DND-41 (cell line): Measurements from ENCODE around the gene MAN2A2.
"Not testable (repeated sequence)": the region's sequence is repeated elsewhere in the genome, so short reads cannot be mapped to it uniquely, and the experiment has no call there.

Experiments used
- ATAC-seq: fragments of 200-7000 bp; cut with Tn5 transposase; 3 replicates; pipeline ENCODE4 v1.9.1; 2021; ENCODE audit warnings: low read depth; ENCODE audit not compliant: insufficient read depth
- DNase-seq: peaks from one replicate; pipeline ENCODE4 v3.0.0-alpha.2; 2020
- H2AFZ ChIP-seq: 2 replicates; pipeline ENCODE4 v1.6.0; 2012; ENCODE audit warnings: low read depth, low read length
- H3K27ac ChIP-seq: 2 replicates; pipeline ENCODE4 v1.5.1; 2012; ENCODE audit warnings: low read length, inconsistent platforms
- H3K27me3 ChIP-seq: fragments of 200-600 bp; sonication (generic); 2 replicates; pipeline ENCODE4 v1.6.0; 2012; ENCODE audit warnings: low read length, mild to moderate bottlenecking, inconsistent platforms; ENCODE audit not compliant: insufficient read depth, poor library complexity
- H3K36me3 ChIP-seq: 2 replicates; pipeline ENCODE4 v1.5.1; 2012; ENCODE audit warnings: low read length, inconsistent platforms; ENCODE audit not compliant: insufficient read depth
- H3K4me1 ChIP-seq: 2 replicates; pipeline ENCODE4 v1.5.1; 2012; ENCODE audit warnings: mild to moderate bottlenecking, low read length; ENCODE audit not compliant: insufficient read depth
- H3K4me2 ChIP-seq: 2 replicates; pipeline ENCODE4 v1.6.0; 2012; ENCODE audit warnings: mild to moderate bottlenecking, moderate library complexity, low read length, inconsistent platforms; ENCODE audit not compliant: insufficient read depth
- H3K4me3 ChIP-seq, 2 experiments: fragments of 200-600 bp in 1 of 2; shearing (Covaris generic) in 1 of 2; 2 replicates each; pipeline ENCODE4 v1.5.1; 2012 to 2016; ENCODE audit warnings: inconsistent platforms in 2 of 2, low read length in 2 of 2, mild to moderate bottlenecking in 2 of 2, low read depth in 1 of 2, moderate library complexity in 1 of 2
- H3K79me2 ChIP-seq: 2 replicates; pipeline ENCODE4 v1.6.0; 2012; ENCODE audit warnings: low read length, inconsistent platforms; ENCODE audit not compliant: insufficient read depth
- H3K9ac ChIP-seq: 2 replicates; pipeline ENCODE4 v1.6.0; 2012; ENCODE audit warnings: low read depth, mild to moderate bottlenecking, inconsistent platforms, low read length, moderate library complexity
- H3K9me3 ChIP-seq: 2 replicates; pipeline ENCODE4 v1.5.1; 2012; ENCODE audit warnings: low read length, moderate library complexity, mild to moderate bottlenecking, inconsistent platforms; ENCODE audit not compliant: insufficient read depth, severe bottlenecking
- H4K20me1 ChIP-seq: 2 replicates; pipeline ENCODE4 v1.6.0; 2012; ENCODE audit warnings: low read length; ENCODE audit not compliant: insufficient read depth
- EZH2 ChIP-seq: IDR thresholded peaks from 3 replicates; pipeline ENCODE4 v1.6.1; 2012; ENCODE audit warnings: borderline replicate concordance, low read depth, mild to moderate bottlenecking, moderate library complexity, low read length, inconsistent platforms; ENCODE audit not compliant: severe bottlenecking
- TF ChIP-seq, protein P1 (sequence below): IDR thresholded peaks from 2 replicates; pipeline ENCODE4 v1.5.1; 2012; ENCODE audit warnings: borderline replicate concordance, low read length, moderate library complexity, mild to moderate bottlenecking; ENCODE audit not compliant: poor library complexity, severe bottlenecking; ENCODE audit errors: extremely low read depth

The MAN2A2 gene

DNA sequence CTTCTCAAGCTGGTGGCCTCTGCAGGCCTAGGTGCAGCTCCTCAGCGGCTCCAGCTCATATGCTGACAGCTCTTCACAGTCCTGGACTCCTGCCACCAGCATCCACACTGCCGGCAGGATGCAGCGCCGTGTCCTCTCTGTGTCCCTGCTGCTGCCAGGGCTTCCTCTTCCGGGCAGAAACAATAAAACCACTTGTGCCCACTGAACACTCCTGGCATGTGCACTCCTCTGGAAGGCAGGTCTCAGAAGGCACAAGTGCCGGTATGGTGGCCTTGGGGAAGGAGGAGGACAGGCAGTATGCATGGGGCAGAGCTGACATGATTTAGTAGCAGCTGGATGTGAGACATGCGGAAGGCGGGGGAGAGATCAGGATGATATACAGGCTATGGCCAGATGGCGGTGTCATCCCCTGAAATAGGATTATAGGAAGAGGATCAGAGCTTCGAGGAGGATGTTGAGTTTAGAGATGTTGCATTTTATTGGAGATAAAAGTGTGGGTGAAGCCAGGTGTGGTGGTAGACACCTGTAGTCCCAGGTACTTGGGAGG is 7.5 kb upstream of the MAN2A2 start:
- H4K20me1 ChIP-seq, result no peaks in the 10 kb centered on the region
- H3K4me1 ChIP-seq, result peaks cover 6% of the 10 kb centered on the region; the same call in 1 of the 2 replicates
- H2AFZ ChIP-seq, result no peak overlapping the region
- no peaks in the 10 kb centered on the region for H3K79me2 ChIP-seq
- no peak overlapping the region for H3K4me2 ChIP-seq
- H3K27ac ChIP-seq, result no peak overlapping the region
- H3K9ac ChIP-seq, result no peak overlapping the region
- no peak for TF ChIP-seq EZH2
- TF ChIP-seq, protein P1, sequence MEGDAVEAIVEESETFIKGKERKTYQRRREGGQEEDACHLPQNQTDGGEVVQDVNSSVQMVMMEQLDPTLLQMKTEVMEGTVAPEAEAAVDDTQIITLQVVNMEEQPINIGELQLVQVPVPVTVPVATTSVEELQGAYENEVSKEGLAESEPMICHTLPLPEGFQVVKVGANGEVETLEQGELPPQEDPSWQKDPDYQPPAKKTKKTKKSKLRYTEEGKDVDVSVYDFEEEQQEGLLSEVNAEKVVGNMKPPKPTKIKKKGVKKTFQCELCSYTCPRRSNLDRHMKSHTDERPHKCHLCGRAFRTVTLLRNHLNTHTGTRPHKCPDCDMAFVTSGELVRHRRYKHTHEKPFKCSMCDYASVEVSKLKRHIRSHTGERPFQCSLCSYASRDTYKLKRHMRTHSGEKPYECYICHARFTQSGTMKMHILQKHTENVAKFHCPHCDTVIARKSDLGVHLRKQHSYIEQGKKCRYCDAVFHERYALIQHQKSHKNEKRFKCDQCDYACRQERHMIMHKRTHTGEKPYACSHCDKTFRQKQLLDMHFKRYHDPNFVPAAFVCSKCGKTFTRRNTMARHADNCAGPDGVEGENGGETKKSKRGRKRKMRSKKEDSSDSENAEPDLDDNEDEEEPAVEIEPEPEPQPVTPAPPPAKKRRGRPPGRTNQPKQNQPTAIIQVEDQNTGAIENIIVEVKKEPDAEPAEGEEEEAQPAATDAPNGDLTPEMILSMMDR, result peak; percentile 31
- no peaks in the 10 kb centered on the region for H3K9me3 ChIP-seq
- H3K4me3 ChIP-seq, result no peak overlapping the region
- DNase-seq (peak; percentile 15), ATAC-seq (peak; percentile 47; the same call in 1 of the 3 replicates)
- H3K27me3 ChIP-seq, result no peaks in the 10 kb centered on the region
- no peaks in the 10 kb centered on the region for H3K36me3 ChIP-seq

DNA sequence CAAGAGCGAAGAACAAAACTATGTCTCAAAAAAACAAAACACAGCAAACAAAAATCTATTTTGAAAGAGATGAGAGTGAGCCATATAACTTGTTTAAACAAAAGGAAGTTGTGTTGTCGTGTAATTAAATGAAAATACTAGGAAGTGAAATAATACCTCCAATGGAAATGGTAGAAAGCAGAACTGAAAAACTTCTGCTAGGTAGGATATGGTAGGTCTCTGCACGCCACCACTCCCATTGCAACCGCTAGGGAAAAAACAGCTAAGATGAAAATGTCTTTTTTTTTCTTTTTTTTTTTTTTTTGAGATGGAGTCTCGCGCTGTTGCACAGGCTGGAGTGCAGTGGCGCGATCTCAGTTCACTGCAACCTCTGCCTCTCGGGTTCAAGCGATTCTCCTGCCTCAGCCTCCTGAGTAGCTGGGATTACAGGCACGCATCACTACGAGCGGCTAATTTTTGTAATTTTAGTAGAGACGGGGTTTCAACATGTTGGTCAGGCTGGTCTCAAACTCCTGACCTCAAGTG is 5.9 kb upstream of the MAN2A2 start:
- peaks cover 17% of the 10 kb centered on the region for H3K4me1 ChIP-seq
- not testable (repeated sequence) for H3K9me3 ChIP-seq, H3K79me2 ChIP-seq, H2AFZ ChIP-seq, H4K20me1 ChIP-seq, H3K27me3 ChIP-seq, H3K9ac ChIP-seq, H3K4me2 ChIP-seq, H3K36me3 ChIP-seq, H3K27ac ChIP-seq, H3K4me3 ChIP-seq, ATAC-seq, DNase-seq

DNA sequence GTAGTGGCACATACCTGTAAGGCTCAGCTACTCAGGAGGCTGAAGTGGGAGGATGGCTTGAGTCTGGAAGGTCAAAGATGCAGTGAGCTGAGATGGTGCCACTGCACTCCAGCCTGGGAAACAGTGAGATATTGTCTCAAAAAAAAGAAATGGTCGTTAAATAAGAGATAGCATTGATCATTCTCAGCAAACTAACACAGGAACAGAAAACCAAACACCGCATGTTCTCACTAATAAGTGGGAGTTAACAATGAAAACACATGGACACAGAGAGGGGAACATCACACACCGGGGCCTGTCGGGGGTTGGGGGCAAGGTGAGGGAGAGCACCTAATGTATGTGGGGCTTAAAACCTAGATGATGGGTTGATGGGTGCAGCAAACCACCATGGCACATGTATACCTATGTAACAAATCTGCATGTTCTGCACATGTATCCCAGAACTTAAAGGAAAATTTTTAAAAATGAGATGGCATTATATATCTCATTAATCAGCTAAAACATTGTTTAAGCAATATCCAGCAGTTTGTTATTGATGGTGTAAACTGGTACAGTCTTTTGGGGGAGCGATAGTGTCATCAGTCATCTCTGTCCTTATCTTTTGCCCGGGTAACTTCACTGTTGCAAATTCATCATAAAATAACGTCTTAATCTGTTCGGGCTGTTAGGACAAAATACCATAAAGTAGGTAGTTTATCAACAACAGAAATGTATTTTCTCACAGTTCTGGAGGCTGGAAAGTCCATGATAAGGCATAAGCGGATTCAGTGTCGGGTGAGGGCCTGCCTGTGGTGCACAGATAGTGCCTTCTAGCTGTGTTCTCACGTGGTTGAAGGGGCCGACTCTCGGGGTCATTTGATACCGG is 1.7 kb upstream of the MAN2A2 start:
- H3K9ac ChIP-seq, result peak overlapping the region; percentile 92
- H4K20me1 ChIP-seq, result peaks cover 6% of the 10 kb centered on the region
- peak overlapping the region; percentile 80 for H3K4me2 ChIP-seq
- H3K4me1 ChIP-seq, result peaks cover 27% of the 10 kb centered on the region
- H3K36me3 ChIP-seq, result peaks cover 18% of the 10 kb centered on the region
- TF ChIP-seq, protein P1, result no peak
- no peak for TF ChIP-seq EZH2
- DNase-seq (no peak), ATAC-seq (no peak)
- peak overlapping the region; percentile 82 for H3K27ac ChIP-seq
- no peaks in the 10 kb centered on the region for H3K9me3 ChIP-seq
- H3K27me3 ChIP-seq, result no peaks in the 10 kb centered on the region
- H2AFZ ChIP-seq, result peak overlapping the region; percentile 92
- peak overlapping the region in 1 of 2 experiments; percentile 89; a peak in 3 of 4 replicates for H3K4me3 ChIP-seq
- H3K79me2 ChIP-seq, result peaks cover 15% of the 10 kb centered on the region
